Right lobe of liver (tissue), 6 donors: ENCODE data around the gene LPIN1. TPM values are rescaled to one million over a fixed set of nuclear protein-coding genes. Genes with fewer than 3 reads are reported as not detected.

Experiments
- ATAC-seq, 4 donors: fragments of 200-7000 bp; cut with Tn5 transposase; one replicate each; pipeline ENCODE4 v1.9.1; 2020; ENCODE audit warnings: mild to moderate bottlenecking in 4 of 4, moderate library complexity in 4 of 4
- DNase-seq, 3 donors: peaks; one replicate each; pipeline ENCODE4 v3.0.0-alpha.2; 2020
- H3K27ac ChIP-seq, 3 donors: fragments of 200-600 bp; one replicate each; pipeline ENCODE4 v1.8.0; 2022
- H3K27me3 ChIP-seq, 2 donors: fragments of 200-600 bp; one replicate each; pipeline ENCODE4 v1.8.0; 2022
- H3K36me3 ChIP-seq, 4 donors: fragments of 200-600 bp; sonication (generic) in 1 of 4; one replicate each; pipeline versions ENCODE4 v1.5.1 to v1.8.0; 2017 to 2022; ENCODE audit warnings: control low read depth in 1 of 4
- H3K4me1 ChIP-seq, 4 donors: fragments of 200-600 bp; sonication (generic) in 1 of 4; one replicate each; pipeline versions ENCODE4 v1.5.1 to v1.8.0; 2017 to 2022; ENCODE audit warnings: control low read depth in 1 of 4
- H3K4me3 ChIP-seq, 3 donors: fragments of 200-600 bp; one replicate each; pipeline ENCODE4 v1.8.0; 2022
- H3K9me3 ChIP-seq, 4 donors: fragments of 200-600 bp; sonication (generic) in 1 of 4; one replicate each; pipeline versions ENCODE4 v1.5.1 to v1.8.0; 2017 to 2022; ENCODE audit warnings: control low read depth in 1 of 4
- CTCF ChIP-seq, 4 donors: fragments of 200-600 bp in 3 of 4; fragments of 450-650 bp in 1 of 4; IDR thresholded peaks; one replicate each; pipeline versions ENCODE4 v1.5.1 to v1.8.0; 2016 to 2022; ENCODE audit warnings: antibody characterized with exemption in 4 of 4, mild to moderate bottlenecking in 2 of 4
- POLR2A ChIP-seq: fragments of 450-650 bp; IDR thresholded peaks from one replicate; pipeline ENCODE4 v1.6.1; 2017; ENCODE audit warnings: antibody characterized with exemption, mild to moderate bottlenecking
- WGBS: methylation state at CpG from one replicate; pipeline ENCODE4 v1.1.6; 2018; ENCODE audit warnings: low coverage, low lambda C conversion rate; ENCODE audit not compliant: insufficient coverage; ENCODE audit errors: missing lambda C conversion rate; 5-methylcytosine and 5-hydroxymethylcytosine counted together
- intact Hi-C, 2 donors: fragments of 100-400 bp; cut with DNase I; formaldehyde crosslinking; loops; one replicate each; pipeline versions ENCODE4 v1.11.2 to v1.14.1; 2022
- total RNA-seq, 6 experiments: library from RNA; depleted of rRNA in 2 of 6; stranded (reverse); fragments of >200 nt in 2 of 6; fragmentation: NEBNext Ultra II Directional in 3 of 6; extraction: Animal tissue kit (Norgen Biotek cat#: 25700) in 3 of 6; gene quantifications; one replicate each; pipeline versions ENCODE4 v1.1.0 to v1.2.4, GENCODE V29; 2016 to 2023
- donor health status: DM: no; HTN: yes; CAD: no.
- donor health status: DM: no; HTN: no; CAD: no.
- donor health status: DM: no; HTN: no; CAD: no.
- donor health status: DM: no; HTN: yes; CAD: no.
- donor health status: DM: no; HTN: yes; CAD: no.

LPIN1 gene
- total RNA-seq, 6 experiments from 2014 or later = 17.3 to 58.7 (median 29.1) TPM

- intact Hi-C loops = no loop called here
Observed at GRCh38 chr2:11795590-11795989, 49.2 kb downstream of the LPIN1 start.

DNA sequence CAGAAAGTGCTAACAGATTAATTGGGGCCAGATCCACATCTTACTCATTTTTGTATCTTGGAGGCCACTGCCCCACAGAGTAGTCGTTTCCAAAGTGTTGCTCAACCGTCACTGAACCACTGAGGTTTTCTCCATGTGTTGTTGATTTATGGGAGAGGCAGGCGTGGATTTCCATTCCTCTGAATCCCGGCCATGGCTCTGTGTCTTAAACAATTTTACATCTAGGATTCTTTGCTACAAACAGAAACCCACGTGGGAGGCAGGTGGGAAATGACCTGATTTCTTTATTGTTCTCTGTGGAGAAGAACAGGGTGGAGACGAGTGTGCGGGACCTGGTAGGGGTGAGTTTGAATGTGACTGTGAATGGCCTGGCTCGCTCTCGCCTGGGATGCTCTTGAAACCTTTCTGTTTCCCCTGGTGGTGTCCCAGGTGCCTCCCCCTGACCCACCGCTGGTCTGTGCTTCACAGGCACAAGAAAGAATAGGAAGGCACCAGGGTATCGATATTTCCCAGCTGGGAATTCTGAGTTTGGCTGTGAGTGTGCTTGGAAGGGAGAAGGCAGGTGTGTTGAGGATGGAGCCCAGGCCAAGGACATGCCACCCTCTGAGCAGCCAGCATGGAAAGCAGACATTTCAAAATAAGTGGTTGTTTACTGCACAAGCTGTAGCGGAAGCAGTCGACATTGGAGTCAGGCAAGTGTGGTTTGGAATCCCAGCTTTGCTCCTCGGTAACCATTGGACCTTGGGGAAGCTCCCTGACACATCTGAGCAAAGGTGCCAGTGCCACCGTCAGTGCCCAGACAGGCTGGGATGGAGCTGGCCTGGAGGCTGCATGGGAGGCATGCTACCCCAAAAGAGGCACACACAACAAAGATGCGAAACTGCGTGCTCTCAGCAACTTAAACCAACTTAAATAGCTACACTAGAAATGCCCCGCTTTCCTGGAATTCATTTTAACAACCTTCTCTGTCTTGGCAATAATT, 50.0 kb downstream of the LPIN1 start:
- H3K27ac ChIP-seq = no peak overlapping the region
- ATAC-seq = no peak
- WGBS = 85% methylated on average over 8 of the region's 18 CpGs
- no peaks in the 10 kb centered on the region for H3K27me3 ChIP-seq
- no peaks in the 10 kb centered on the region for H3K4me1 ChIP-seq
- peaks cover 4 to 84% (median 36%) of the 10 kb centered on the region in 4 donors for H3K36me3 ChIP-seq
- H3K4me3 ChIP-seq = no peak overlapping the region
- H3K9me3 ChIP-seq = no peaks in the 10 kb centered on the region
- intact Hi-C loops = no loop called here
- TF ChIP-seq CTCF (IDR thresholded peaks at IDR 0.05) = no peak
- TF ChIP-seq POLR2A = no peak
- no peak for DNase-seq

More at GRCh38 chr2:11795590-11795989, 49.2 kb downstream of the LPIN1 start:
- Histone ChIP-seq H3K9me3 (no peaks in the 10 kb centered on the region), H3K27ac (no peak overlapping the region), H3K4me1 (no peaks in the 10 kb centered on the region), H3K36me3 (peaks cover 4 to 88% (median 40%) of the 10 kb centered on the region in 4 donors), H3K27me3 (no peaks in the 10 kb centered on the region), H3K4me3 (no peak overlapping the region)
- no peak for ATAC-seq
- 92% methylated on average over 2 of the region's 2 CpGs for WGBS
- TF ChIP-seq POLR2A = no peak
- TF ChIP-seq CTCF (IDR thresholded peaks at IDR 0.05) = no peak
- DNase-seq = no peak

- TF ChIP-seq POLR2A (no peak), CTCF (IDR thresholded peaks at IDR 0.05) (no peak)
- H3K27ac ChIP-seq = no peak overlapping the region
- no peak for ATAC-seq
- 90% methylated on average over 4 of the region's 6 CpGs for WGBS
- H3K27me3 ChIP-seq = no peaks in the 10 kb centered on the region
- H3K4me1 ChIP-seq = no peaks in the 10 kb centered on the region
- DNase-seq = no peak
- H3K4me3 ChIP-seq = no peak overlapping the region
- intact Hi-C loops = no loop called here
- H3K36me3 ChIP-seq = peaks cover 6 to 75% (median 31%) of the 10 kb centered on the region in 4 donors
- no peaks in the 10 kb centered on the region for H3K9me3 ChIP-seq
Observed at GRCh38 chr2:11797846-11798245, 51.4 kb downstream of the LPIN1 start.

GRCh38 chr2:11798701-11799435, 52.4 kb downstream of the LPIN1 start:
- intact Hi-C loops = no loop called here
- Histone ChIP-seq H3K27me3 (no peaks in the 10 kb centered on the region), H3K9me3 (no peaks in the 10 kb centered on the region), H3K36me3 (peaks cover 5 to 75% (median 28%) of the 10 kb centered on the region in 4 donors), H3K4me3 (no peak overlapping the region), H3K4me1 (no peaks in the 10 kb centered on the region), H3K27ac (no peak overlapping the region)
- WGBS = 89% methylated on average over 15 of the region's 15 CpGs
- TF ChIP-seq CTCF (IDR thresholded peaks at IDR 0.05) = no peak
- no peak for TF ChIP-seq POLR2A
- ATAC-seq = no peak
- no peak for DNase-seq
